EH (cell line): ENCODE results near the gene AATF.
A peak's percentile ranks its signal among the peaks of the same experiment; 100 is the strongest.

Source experiments
- DNase-seq: peaks from one replicate; pipeline ENCODE4 v3.0.0-alpha.2; 2015; ENCODE audit warnings: low read depth

AATF gene

DNA sequence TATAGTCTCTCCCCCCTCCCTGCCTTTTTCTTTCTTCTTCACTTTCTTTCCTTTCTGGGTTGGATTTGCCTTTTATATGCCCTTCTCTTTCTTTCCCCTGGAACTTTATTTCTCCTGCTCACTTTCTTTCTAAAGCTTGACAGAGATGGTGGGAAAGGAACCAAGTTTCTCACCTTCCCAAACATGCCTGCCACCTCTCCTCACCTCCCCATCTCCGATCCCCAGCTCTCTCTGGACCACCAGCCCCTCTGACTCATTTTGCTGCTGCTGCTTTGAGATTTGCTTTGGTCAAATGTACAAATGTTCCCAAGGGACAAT is 18.2 kb upstream of the AATF start:
- DNase-seq: no peak

DNA sequence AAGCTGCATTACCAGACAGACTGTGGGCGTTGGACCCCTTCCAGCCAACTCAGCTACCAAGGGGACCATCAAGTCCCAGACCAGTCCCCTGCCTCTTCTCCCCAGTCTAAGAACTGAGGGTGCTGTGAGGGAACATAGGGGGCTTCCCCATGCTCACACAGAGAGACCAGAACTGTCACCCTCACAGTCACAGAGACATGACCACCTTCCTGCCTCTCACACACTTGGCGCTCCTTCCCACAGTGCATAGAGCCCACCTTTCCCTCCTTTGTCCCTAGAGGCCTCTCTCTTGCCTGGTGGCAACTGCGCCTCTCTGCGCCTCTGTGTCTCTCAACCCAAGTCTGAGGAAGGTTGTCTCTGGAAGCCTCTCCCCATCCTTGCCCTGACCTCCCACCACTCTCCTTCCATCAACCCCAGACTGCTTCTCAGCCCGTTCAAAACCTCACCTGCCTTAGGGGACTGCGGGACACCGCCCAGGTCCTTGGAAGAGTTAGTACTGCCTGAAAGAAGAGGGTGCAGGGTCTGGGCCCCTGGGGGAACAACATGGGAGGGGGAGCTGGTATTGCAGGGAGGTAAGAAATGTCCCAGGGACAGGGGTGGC is 17.6 kb upstream of the AATF start:
- no peak for DNase-seq

DNA sequence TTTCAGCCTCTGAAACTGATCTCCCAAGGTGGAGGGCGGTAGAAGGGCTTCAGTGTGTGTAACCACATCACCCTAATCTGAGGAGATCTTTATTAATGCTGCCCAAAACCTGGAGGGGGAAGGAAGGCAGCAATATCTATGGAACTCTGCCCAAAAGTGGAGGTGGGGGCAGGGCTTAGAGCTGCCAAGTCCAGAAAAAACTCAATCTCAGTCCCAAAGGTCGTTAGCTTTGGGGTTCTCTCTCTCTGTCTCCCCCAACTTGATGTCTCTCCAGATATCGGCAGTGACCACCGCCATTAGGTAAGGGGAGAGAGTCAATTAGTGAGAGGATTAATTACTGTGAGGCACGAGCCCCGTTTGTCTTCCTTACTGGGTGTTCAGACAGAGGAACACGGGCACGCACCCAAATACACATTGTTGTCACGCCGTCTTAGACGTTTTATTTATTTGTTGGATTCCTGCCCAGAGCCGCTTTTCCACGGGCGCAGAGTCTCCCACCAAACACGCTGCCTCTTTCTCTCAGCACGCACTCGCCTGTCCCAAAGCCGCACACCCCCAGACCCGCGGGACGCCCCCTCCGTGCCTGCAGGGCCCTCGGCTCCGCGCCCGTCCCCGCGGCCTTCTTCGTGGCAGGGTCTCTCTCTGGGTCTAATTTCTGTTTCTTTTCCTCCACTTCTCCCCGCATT is 16.9 kb upstream of the AATF start:
- peak; percentile 46 for DNase-seq

GRCh38 chr17:36932383-36932693 is 16.4 kb upstream of the AATF start:
- DNase-seq: no peak

- DNase-seq: no peak
Observed at GRCh38 chr17:36932694-36933511, 15.9 kb upstream of the AATF start.

GRCh38 chr17:36933512-36934143 is 15.1 kb upstream of the AATF start:
- no peak for DNase-seq

DNA sequence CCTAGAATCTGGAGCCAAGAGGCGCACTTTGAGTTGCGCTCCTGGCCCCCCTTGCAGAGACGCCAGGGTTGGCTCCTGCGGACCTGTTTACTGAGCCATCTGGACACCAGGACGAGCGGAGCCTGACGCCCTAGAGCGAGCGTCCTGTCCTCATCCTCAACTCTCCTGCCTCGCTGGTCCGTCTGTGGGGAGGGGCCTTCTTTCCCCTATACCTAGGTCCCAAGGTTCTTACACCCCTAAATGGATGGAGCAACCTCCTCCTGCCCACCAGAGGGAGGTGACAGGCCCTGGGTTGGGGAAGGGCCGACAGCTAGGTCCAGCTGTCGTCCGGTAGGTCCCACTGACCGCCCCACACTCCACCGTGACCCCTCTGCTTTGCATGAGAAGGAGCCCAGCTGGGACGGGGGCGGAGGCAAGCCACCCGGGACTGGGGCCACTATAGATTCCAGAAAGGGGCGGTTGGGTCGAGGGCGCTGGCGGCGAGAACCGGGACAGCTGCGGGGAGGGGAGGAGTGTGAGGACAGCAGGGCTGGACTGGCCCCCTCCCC is 14.5 kb upstream of the AATF start:
- no peak for DNase-seq

DNA sequence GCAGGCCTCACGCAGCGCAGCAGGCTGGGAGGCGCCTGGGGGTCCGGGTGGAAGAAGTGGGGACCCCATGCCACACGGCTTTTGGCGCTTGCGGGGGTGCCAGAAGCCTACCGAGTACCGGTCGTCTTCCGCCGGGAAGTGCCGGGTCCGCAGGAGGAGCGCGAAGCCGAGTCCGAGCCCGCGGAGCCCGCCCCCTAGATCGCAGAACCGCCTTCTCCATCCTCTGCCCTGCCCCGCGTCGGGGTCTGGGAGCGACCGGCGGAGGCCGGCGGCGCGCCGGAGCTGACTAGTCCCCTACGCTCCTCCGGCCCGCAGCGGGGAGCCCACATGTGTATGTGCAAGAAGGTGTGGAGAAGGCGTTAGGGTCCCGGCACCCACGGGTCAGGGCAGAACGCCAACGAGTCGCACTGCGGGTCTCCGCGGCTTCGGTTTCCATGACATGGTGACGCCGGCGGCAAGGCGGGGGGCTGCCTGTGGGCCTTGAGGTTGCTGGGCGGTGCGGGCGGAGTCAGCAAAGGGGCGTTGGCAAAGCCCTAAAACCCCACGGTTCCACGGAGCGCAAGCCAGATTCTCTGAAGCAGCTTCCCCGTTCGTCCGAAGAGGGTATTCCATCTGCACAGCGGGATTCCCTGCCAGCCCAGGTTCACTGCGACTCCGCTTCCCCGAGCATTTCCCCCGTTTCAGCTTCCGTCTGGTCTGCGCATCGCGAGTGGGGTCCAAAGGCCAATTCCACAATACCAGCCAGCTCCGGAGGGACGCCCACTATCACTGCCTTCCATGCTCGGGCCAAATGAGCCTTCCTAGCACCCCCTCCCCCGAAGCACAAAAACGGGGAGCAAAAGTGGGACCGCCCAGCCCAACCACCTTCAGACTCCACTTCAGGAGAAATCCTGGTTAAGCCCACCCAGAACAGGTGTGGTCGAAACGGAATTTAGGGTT is 13.8 kb upstream of the AATF start:
- DNase-seq: no peak

GRCh38 chr17:36935671-36936454 is 12.9 kb upstream of the AATF start:
- DNase-seq: no peak

GRCh38 chr17:36936455-36937000 is 12.2 kb upstream of the AATF start:
- no peak for DNase-seq

GRCh38 chr17:36937001-36937958 is 11.5 kb upstream of the AATF start, which contains the start of gene LHX1:
Gene LHX1 (plus strand): TSS chr17:36937475. CDS start chr17:36938198, 723 bp downstream.
- no peak for DNase-seq

- DNase-seq: peak; percentile 33
Observed at GRCh38 chr17:36937959-36938565, 10.7 kb upstream of the AATF start.

GRCh38 chr17:36938566-36939051 is 10.1 kb upstream of the AATF start:
- no peak for DNase-seq

- no peak for DNase-seq
Observed at GRCh38 chr17:36939052-36939801, 9.5 kb upstream of the AATF start.

GRCh38 chr17:36939802-36940312 is 8.9 kb upstream of the AATF start:
- DNase-seq: no peak

DNA sequence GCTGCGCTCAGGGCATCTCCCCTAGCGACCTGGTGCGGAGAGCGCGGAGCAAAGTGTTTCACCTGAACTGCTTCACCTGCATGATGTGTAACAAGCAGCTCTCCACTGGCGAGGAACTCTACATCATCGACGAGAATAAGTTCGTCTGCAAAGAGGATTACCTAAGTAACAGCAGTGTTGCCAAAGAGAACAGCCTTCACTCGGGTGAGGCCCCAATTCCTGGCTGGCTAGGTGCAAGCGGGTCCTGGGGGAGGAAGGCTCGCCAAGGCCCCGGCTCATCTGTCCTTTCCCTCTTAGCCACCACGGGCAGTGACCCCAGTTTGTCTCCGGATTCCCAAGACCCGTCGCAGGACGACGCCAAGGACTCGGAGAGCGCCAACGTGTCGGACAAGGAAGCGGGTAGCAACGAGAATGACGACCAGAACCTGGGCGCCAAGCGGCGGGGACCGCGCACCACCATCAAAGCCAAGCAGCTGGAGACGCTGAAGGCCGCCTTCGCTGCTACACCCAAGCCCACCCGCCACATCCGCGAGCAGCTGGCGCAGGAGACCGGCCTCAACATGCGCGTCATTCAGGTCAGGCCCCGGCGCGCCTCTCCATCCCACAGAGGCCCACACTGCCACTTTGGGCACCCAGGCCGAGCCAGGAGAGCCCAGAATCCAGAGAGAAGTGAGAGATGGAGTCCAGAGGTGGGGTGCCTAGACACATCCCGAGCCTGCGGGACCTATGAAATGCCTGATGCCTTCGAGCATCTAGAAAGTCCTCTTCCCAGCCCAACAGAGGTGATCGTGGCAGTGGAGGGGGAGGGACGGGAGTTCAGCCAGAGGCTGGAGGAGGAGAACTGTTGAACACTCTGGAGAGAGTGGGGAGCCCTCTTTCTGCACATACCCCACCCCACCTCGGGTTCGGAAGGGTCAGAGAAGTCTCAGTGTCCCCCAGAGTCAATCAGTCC is 8.2 kb upstream of the AATF start:
- no peak for DNase-seq
